Ecto neural progenitor cell (in vitro differentiated cells): ENCODE results near the gene RBMS1.
"Not testable (repeated sequence)": the region's sequence is repeated elsewhere in the genome, so short reads cannot be mapped to it uniquely, and the experiment has no call there.

ENCODE experiments used
- DNase-seq: peaks from one replicate; pipeline ENCODE4 v3.0.0-alpha.2; 2018; ENCODE audit warnings: low spot score

RBMS1 gene

GRCh38 chr2:160380000-160380570 is 113.5 kb downstream of the RBMS1 start:
- no peak for DNase-seq

GRCh38 chr2:160379399-160379798 is 114.2 kb downstream of the RBMS1 start:
- DNase-seq: no peak

GRCh38 chr2:160377204-160377995 is 116.2 kb downstream of the RBMS1 start:
- DNase-seq: no peak

GRCh38 chr2:160376576-160376975 is 117.0 kb downstream of the RBMS1 start:
- no peak for DNase-seq

DNA sequence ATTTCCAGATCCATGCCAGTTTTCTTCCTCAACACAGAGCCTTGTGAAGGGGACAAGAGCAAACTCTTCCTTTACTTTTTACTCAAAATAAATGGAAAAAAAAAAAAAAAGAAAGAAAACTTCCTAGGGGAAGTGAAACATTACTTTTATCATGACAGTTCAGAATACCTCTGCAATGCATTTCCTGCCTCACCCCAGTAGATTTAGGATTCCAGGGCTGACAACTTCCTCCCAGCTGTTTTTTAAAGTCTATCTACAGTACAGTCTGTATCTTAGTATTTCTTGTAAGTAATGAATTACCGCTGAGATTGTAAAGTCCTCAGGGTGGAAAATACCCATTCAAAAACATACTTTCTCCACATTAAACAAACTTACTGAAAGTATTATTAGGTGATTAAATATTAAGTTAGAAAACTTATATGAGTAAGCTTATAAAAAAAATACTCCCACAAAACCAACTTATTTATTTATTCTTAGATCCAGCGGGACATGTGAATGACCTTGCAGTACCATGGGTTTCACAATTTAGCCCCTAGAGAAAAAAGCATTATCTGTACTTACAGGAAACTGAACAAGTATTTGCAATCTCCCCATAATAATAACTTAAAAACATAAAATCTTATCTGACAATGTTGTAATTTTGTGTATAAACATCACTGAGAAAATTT is 117.7 kb downstream of the RBMS1 start:
- no peak for DNase-seq

- no peak for DNase-seq
Observed at GRCh38 chr2:160375037-160375436, 118.6 kb downstream of the RBMS1 start.

- no peak for DNase-seq
Observed at GRCh38 chr2:160373666-160374065, 119.9 kb downstream of the RBMS1 start.

DNA sequence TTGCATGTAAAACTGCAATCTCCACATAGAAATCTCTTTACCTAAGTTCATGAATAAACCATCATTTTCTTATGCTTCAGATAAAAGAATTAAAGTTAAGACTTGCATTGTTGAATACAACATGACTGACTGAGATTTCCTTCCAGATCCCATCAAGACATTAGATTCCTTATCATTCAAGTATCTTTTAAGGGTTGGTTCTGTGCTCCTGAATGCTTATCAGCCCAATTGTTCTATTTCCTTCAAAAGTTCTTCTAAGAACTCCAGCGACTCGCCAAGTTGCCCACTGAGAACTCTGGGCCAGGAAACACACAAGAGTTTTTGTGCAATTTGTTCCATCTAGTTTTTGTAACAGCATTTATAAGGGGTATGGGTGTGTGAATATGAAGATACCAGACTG is 120.3 kb downstream of the RBMS1 start:
- DNase-seq: no peak

GRCh38 chr2:160372585-160372984 is 121.0 kb downstream of the RBMS1 start:
- DNase-seq: no peak

DNA sequence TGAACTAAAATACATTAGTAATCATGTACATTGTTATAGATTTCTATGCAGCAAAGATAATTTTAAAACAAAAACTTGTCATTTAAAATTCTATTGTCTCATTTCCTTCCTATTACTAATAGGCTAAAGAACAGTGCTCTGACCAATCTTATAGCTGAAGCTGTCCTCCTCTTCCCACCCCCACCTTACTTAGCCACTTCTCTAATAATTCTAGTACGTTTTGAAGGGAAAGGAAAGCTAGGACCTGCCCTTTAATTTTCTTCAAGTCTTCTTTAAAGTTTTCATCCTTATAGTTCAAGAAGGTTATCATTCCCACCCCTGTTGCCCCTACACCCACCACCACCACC is 121.6 kb downstream of the RBMS1 start:
- no peak for DNase-seq

DNA sequence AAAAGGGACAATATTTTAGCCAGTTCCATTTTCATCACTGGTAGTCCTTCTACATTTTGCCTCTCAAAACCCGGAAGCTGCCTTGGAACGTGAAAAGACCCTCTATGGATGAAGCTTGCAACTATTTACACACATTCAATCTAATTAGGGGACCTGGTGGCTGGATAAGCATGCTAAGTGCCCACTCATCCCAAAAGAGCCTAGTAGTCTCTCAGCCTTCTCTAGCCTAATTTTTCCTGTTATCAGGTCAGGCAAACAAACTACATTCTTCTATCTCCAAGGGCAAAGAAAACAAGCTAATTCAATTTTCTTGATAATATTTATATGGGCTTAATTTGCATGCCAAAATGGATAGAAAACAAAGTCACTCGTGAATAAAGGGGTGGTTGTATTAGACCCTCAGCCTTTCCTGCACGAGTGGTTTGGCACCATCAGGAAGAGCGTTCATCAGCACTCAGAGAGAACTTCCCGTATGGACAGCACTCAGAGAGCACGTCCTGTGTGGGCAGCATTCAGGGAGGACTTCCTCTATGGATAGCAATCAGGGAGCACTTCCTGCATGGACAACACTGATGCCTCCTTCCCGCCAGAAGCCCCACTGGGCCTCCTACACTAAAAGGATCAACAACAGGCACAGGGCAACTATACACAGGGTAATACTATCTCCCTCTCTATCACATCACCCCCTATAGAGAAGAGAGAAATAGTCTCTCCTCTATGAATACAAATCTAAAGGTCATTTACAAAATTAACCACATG is 122.2 kb downstream of the RBMS1 start:
- DNase-seq: no peak

GRCh38 chr2:160368988-160369930 is 124.3 kb downstream of the RBMS1 start:
- DNase-seq: no peak

GRCh38 chr2:160367887-160368286 is 125.7 kb downstream of the RBMS1 start:
- no peak for DNase-seq

- DNase-seq: not testable (repeated sequence)
Observed at GRCh38 chr2:160367139-160367538, 126.5 kb downstream of the RBMS1 start.

- no peak for DNase-seq
Observed at GRCh38 chr2:160366474-160366873, 127.1 kb downstream of the RBMS1 start.

DNA sequence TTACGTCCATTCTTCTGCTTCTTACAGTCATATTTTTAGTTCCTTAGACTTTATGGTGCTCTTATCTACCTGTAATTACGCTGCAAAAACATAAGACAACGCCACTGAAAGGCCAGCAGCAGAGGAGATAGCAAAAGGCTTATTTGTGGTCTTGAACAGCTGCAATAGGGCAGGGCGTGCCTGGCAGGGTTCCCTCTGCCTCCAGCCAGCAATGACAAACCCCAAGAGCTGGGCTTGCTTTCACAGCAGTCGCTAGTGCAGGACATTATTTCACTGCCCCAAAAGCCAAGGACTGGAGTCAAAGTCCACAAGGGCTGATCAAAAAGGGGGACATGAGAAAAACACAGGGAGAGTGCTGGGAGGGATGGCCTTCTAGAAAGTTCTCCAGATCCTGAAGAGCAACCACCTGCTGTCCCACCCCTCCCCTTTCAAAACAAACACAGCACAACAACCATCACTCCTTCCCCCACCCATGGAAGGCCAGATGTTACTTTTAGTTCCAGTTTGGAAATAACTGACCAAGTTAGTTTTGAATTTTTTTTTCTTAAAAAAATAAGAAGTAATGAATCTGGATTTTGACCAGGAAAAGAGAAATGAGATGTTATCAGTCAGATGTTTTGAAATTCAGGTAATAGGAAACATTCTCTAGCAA is 127.8 kb downstream of the RBMS1 start:
- DNase-seq: no peak

DNA sequence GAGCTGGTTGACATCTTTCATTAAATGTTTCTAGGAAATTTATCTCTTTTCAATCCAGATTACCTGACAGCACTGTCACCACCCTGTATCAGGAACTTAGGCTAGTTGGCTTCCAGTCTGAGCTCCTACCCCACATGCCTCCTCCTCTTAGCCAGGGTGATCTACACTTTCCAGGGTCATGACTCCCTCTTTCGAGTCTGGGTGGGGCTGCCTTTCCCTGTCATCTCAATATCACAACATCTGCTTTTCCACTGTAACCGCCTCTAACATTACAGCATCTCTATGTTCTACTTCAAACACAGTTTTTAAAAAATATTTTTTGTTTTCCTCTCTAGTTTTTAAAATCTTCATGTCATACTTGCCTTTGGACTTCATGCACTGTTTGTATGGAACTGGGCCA is 129.2 kb downstream of the RBMS1 start:
- DNase-seq: no peak

- no peak for DNase-seq
Observed at GRCh38 chr2:160363961-160364360, 129.6 kb downstream of the RBMS1 start.

GRCh38 chr2:160363055-160363454 is 130.6 kb downstream of the RBMS1 start:
- no peak for DNase-seq

DNA sequence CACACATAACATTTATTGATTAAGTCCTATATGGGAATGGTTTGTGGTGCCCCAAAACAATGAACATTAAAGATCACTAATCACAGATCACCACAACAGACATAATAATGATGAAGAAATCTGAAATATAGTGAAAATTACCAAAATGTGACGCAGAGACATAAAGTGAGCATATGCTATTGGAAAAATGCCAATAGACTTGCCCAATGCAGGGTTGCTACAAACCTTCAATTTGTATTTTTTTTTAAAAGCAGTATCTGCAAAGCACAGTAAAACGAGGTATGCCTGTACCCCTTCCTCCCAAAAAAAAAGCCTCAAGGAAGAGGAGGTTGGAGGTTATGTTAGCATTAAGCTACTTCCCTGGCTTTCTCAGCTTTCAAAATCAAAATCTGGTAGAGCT is 131.1 kb downstream of the RBMS1 start:
- no peak for DNase-seq

DNA sequence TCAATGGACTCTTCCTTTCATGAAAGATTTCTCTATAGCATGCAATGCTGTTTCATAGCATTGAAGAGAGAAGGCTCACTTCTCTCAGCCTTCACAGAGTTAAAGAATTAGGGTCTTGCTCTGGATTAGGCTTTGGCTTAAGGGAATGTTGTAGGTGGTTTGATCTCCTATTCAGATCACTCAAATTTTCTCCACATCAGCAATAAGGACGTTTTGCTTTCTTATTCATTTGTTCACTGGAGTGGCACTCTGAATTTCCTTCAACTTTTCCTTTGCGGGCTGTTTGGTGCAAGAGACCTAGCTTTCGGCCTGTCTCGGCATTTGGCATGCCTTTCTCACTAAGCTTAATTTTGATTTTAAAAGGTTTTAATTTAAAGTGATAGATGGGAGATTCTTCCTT is 131.6 kb downstream of the RBMS1 start:
- no peak for DNase-seq
